GM12801 (cell line): Measurements from ENCODE around the gene SETD4.

Experiments
- TF ChIP-seq, protein P1 (sequence below): IDR thresholded peaks from one replicate; pipeline ENCODE4 v1.5.1; 2011; ENCODE audit warnings: control low read depth; ENCODE audit not compliant: insufficient read length; ENCODE audit errors: extremely low read depth

SETD4 gene

GRCh38 chr21:35987475-35987874 is 72.9 kb downstream of the SETD4 start:
- TF ChIP-seq, protein P1, sequence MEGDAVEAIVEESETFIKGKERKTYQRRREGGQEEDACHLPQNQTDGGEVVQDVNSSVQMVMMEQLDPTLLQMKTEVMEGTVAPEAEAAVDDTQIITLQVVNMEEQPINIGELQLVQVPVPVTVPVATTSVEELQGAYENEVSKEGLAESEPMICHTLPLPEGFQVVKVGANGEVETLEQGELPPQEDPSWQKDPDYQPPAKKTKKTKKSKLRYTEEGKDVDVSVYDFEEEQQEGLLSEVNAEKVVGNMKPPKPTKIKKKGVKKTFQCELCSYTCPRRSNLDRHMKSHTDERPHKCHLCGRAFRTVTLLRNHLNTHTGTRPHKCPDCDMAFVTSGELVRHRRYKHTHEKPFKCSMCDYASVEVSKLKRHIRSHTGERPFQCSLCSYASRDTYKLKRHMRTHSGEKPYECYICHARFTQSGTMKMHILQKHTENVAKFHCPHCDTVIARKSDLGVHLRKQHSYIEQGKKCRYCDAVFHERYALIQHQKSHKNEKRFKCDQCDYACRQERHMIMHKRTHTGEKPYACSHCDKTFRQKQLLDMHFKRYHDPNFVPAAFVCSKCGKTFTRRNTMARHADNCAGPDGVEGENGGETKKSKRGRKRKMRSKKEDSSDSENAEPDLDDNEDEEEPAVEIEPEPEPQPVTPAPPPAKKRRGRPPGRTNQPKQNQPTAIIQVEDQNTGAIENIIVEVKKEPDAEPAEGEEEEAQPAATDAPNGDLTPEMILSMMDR, result no peak

GRCh38 chr21:35984654-35985361 is 75.5 kb downstream of the SETD4 start:
- TF ChIP-seq, protein P1, result no peak
